Endothelial cell of umbilical vein (primary cell): Measurements from ENCODE around the gene CACNA1E. TPM values are rescaled to one million over a fixed set of nuclear protein-coding genes. Genes with fewer than 3 reads are reported as not detected.

ENCODE experiments used
- BruUV-seq: library from RNA; stranded (reverse); fragments of 400-500 nt; replicated peaks from 2 replicates; lab custom pipeline; 2021; lab: Mats Ljungman, UMichigan
- CTCF ChIA-PET: fragments of 300-600, 350-600 bp; sonication (Branson Sonifier 250); formaldehyde crosslinking; loops from one replicate; lab custom pipeline; 2021; ENCODE audit warnings: antibody characterized with exemption, inconsistent platforms; lab: Charles Lee
- POLR2A ChIA-PET: fragments of 300-600, 350-600 bp; sonication (Branson Sonifier 250); formaldehyde crosslinking; loops from one replicate; lab custom pipeline; 2021; ENCODE audit warnings: antibody characterized with exemption, inconsistent platforms; lab: Charles Lee
- DNase-seq: peaks from one replicate; pipeline ENCODE4 v3.0.0-alpha.2; 2011; ENCODE audit warnings: low read depth, low spot score
- FAIRE-seq: peaks from 2 replicates; lab custom pipeline; 2011; peaks lifted over from hg19 to GRCh38; lab: Jason Lieb, UNC
- H2AFZ ChIP-seq: 2 replicates; pipeline ENCODE4 v1.6.0; 2012; ENCODE audit warnings: low read depth, low read length, control low read depth, inconsistent platforms
- H3K27ac ChIP-seq: 2 replicates; pipeline ENCODE4 v1.5.1; 2011; ENCODE audit warnings: low read depth, mild to moderate bottlenecking, control low read depth, low read length, moderate library complexity; ENCODE audit not compliant: insufficient read depth
- H3K27me3 ChIP-seq, 2 experiments: 2 replicates each; pipeline versions ENCODE4 v1.6.0 to v1.6.1; 2011; ENCODE audit warnings: low read length in 2 of 2, mixed read lengths in 1 of 2; ENCODE audit not compliant: control insufficient read depth in 2 of 2, insufficient read depth in 2 of 2
- H3K36me3 ChIP-seq, 2 experiments: 2 replicates in 1 of 2; 3 replicates in 1 of 2; pipeline ENCODE4 v1.5.1; 2011; ENCODE audit warnings: low read length in 2 of 2, mild to moderate bottlenecking in 1 of 2, moderate library complexity in 1 of 2; ENCODE audit not compliant: control insufficient read depth in 2 of 2, insufficient read depth in 2 of 2; ENCODE audit errors: extremely low read depth in 1 of 2
- H3K4me1 ChIP-seq: 3 replicates; pipeline ENCODE4 v1.5.1; 2011; ENCODE audit warnings: mild to moderate bottlenecking, low read length; ENCODE audit not compliant: control insufficient read depth, insufficient read depth; ENCODE audit errors: extremely low read depth
- H3K4me2 ChIP-seq: 2 replicates; pipeline ENCODE4 v1.6.1; 2011; ENCODE audit warnings: low read length, control low read depth, mixed read lengths; ENCODE audit not compliant: insufficient read depth
- H3K4me3 ChIP-seq, 3 experiments: fragments of 200-600 bp in 1 of 3; sonication (generic), shearing (Covaris generic) in 1 of 3; replicated peaks in 1 of 3; 2 replicates each; pipeline ENCODE4 v1.5.1; 2011 to 2016; ENCODE audit warnings: control low read depth in 3 of 3, low read length in 3 of 3, mild to moderate bottlenecking in 2 of 3, inconsistent platforms in 1 of 3, low read depth in 1 of 3, moderate library complexity in 1 of 3; ENCODE audit not compliant: insufficient read depth in 1 of 3
- H3K79me2 ChIP-seq: 2 replicates; pipeline ENCODE4 v1.6.0; 2012; ENCODE audit warnings: low read length, inconsistent platforms; ENCODE audit not compliant: control insufficient read depth, insufficient read depth
- H3K9ac ChIP-seq: replicated peaks from 2 replicates; pipeline ENCODE3; 2011; ENCODE audit warnings: low read length, control low read depth; ENCODE audit not compliant: insufficient read depth; ENCODE audit errors: extremely low read depth
- H3K9me1 ChIP-seq: replicated peaks from 3 replicates; pipeline ENCODE4 v1.6.0; 2011; ENCODE audit warnings: mild to moderate bottlenecking, low read length; ENCODE audit not compliant: control insufficient read depth, insufficient read depth; ENCODE audit errors: extremely low read depth
- H3K9me3 ChIP-seq: replicated peaks from 2 replicates; pipeline ENCODE4 v1.5.1; 2012; ENCODE audit warnings: low read length, inconsistent platforms; ENCODE audit not compliant: control insufficient read depth, insufficient read depth
- H4K20me1 ChIP-seq: replicated peaks from 2 replicates; pipeline ENCODE3; 2011; ENCODE audit warnings: mild to moderate bottlenecking, low read length; ENCODE audit not compliant: control insufficient read depth, insufficient read depth; ENCODE audit errors: extremely low read depth
- EZH2 ChIP-seq: IDR thresholded peaks from 2 replicates; pipeline ENCODE4 v1.6.1; 2012; ENCODE audit warnings: borderline replicate concordance, low read depth, mild to moderate bottlenecking, moderate library complexity, low read length, inconsistent platforms; ENCODE audit not compliant: severe bottlenecking
- FOS ChIP-seq: IDR thresholded peaks from 2 replicates; pipeline ENCODE4 v1.6.1; 2011; ENCODE audit warnings: mild to moderate bottlenecking, low read length, moderate library complexity, borderline replicate concordance; ENCODE audit not compliant: insufficient read depth
- GATA2 ChIP-seq: IDR thresholded peaks from 2 replicates; pipeline ENCODE4 v1.7.0; 2011; ENCODE audit warnings: low read depth, mild to moderate bottlenecking, moderate library complexity, mixed read lengths, low read length; ENCODE audit not compliant: insufficient read length, insufficient read depth
- JUN ChIP-seq: IDR thresholded peaks from 2 replicates; pipeline ENCODE4 v1.6.1; 2011; ENCODE audit warnings: borderline replicate concordance, low read depth; ENCODE audit not compliant: insufficient read length, insufficient read depth
- MYC ChIP-seq: IDR thresholded peaks from one replicate; pipeline ENCODE4 v1.6.1; 2011; ENCODE audit warnings: mild to moderate bottlenecking, low read depth, low read length
- POLR2A ChIP-seq: IDR thresholded peaks from 2 replicates; pipeline ENCODE4 v1.6.1; 2012; ENCODE audit warnings: low read depth, mild to moderate bottlenecking, control low read depth, low read length
- POLR2AphosphoS5 ChIP-seq: IDR thresholded peaks from 2 replicates; pipeline ENCODE4 v1.6.1; 2012; ENCODE audit warnings: low read depth, mild to moderate bottlenecking, control low read depth, low read length, moderate library complexity; ENCODE audit not compliant: insufficient read depth
- dilution Hi-C: fragments of 300-500 bp; cut with MboI; formaldehyde crosslinking; loops from one replicate; pipeline ENCODE4 v1.15.0; 2019; ENCODE audit warnings: low sequenced_read_pairs; ENCODE audit not compliant: extremely low pct_ligation_motif_present
- intact Hi-C: fragments of 100-400 bp; cut with micrococcal nuclease; formaldehyde crosslinking; loops from one replicate; pipeline ENCODE4 v1.10.0; 2022
- polyA plus RNA-seq, 4 experiments: library from polyadenylated mRNA; depleted of rRNA in 3 of 4; stranded (reverse) in 3 of 4; unstranded in 1 of 4; fragments of >200 nt; gene quantifications; 2 replicates each; pipeline versions ENCODE4 v1.2.1 to v1.2.3, GENCODE V29; 2011 to 2012; ENCODE audit warnings: missing spikeins in 1 of 4
- total RNA-seq: library from RNA; stranded (reverse); gene quantifications from 2 replicates; pipeline ENCODE4 v1.2.3, GENCODE V29; 2021
- TF ChIP-seq, protein P1 (sequence below), 2 donors: IDR thresholded peaks; 1 replicate in 1 of 2; 2 replicates in 1 of 2; pipeline ENCODE4 v1.5.1; 2011; ENCODE audit warnings: low read length in 2 of 2, mild to moderate bottlenecking in 2 of 2, moderate library complexity in 2 of 2, control low read depth in 1 of 2, inconsistent platforms in 1 of 2, low read depth in 1 of 2; ENCODE audit not compliant: insufficient read depth in 1 of 2; ENCODE audit errors: extremely low read depth in 1 of 2
- TF ChIP-seq, protein P2 (sequence below): IDR thresholded peaks from 2 replicates; pipeline ENCODE4 v1.6.1; 2011; ENCODE audit not compliant: insufficient read depth, insufficient read length

The CACNA1E gene
- total and polyA plus RNA-seq, 2 donors (not counting 3 experiments of a cell fraction or from before 2014, with no cell fraction given), result not detected

DNA sequence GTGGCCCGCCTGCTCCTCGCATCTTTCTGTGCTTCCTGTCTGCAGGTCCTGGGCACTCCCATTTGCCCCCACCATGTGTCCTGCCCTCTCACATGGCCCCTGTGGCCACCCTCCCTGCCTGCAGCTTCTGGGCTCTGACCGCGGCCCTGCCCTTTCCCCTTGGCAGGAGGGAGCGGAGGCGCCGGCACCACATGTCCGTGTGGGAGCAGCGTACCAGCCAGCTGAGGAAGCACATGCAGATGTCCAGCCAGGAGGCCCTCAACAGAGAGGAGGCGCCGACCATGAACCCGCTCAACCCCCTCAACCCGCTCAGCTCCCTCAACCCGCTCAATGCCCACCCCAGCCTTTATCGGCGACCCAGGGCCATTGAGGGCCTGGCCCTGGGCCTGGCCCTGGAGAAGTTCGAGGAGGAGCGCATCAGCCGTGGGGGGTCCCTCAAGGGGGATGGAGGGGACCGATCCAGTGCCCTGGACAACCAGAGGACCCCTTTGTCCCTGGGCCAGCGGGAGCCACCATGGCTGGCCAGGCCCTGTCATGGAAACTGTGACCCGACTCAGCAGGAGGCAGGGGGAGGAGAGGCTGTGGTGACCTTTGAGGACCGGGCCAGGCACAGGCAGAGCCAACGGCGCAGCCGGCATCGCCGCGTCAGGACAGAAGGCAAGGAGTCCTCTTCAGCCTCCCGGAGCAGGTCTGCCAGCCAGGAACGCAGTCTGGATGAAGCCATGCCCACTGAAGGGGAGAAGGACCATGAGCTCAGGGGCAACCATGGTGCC lies 249.1 kb downstream of the CACNA1E start:
- peaks cover 2% of the 10 kb centered on the region for H3K9me3 ChIP-seq
- no peaks in the 10 kb centered on the region for H3K4me1 ChIP-seq
- no peaks in the 10 kb centered on the region for H4K20me1 ChIP-seq
- no peaks in the 10 kb centered on the region for H3K79me2 ChIP-seq
- no TSS peak for BruUV-seq
- FAIRE-seq (no peak), DNase-seq (no peak)
- CTCF ChIA-PET, result no interaction called here
- H2AFZ ChIP-seq, result no peak overlapping the region
- TF ChIP-seq MYC (no peak), POLR2A (no peak), POLR2AphosphoS5 (no peak), GATA2 (no peak), FOS (no peak), EZH2 (no peak), JUN (no peak)
- TF ChIP-seq, protein P1, sequence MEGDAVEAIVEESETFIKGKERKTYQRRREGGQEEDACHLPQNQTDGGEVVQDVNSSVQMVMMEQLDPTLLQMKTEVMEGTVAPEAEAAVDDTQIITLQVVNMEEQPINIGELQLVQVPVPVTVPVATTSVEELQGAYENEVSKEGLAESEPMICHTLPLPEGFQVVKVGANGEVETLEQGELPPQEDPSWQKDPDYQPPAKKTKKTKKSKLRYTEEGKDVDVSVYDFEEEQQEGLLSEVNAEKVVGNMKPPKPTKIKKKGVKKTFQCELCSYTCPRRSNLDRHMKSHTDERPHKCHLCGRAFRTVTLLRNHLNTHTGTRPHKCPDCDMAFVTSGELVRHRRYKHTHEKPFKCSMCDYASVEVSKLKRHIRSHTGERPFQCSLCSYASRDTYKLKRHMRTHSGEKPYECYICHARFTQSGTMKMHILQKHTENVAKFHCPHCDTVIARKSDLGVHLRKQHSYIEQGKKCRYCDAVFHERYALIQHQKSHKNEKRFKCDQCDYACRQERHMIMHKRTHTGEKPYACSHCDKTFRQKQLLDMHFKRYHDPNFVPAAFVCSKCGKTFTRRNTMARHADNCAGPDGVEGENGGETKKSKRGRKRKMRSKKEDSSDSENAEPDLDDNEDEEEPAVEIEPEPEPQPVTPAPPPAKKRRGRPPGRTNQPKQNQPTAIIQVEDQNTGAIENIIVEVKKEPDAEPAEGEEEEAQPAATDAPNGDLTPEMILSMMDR (IDR thresholded peaks at IDR 0.05; ENCODE audit: extremely low read depth in 1 of 2, insufficient read depth in 1 of 2, low read depth in 1 of 2, low read length in 2 of 2), result no peak
- TF ChIP-seq, protein P2, sequence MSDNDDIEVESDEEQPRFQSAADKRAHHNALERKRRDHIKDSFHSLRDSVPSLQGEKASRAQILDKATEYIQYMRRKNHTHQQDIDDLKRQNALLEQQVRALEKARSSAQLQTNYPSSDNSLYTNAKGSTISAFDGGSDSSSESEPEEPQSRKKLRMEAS, result no peak
- no peaks in the 10 kb centered on the region for H3K9me1 ChIP-seq
- POLR2A ChIA-PET, result no interaction called here
- dilution Hi-C loops, result no loop called here
- H3K27ac ChIP-seq, result no peak overlapping the region
- H3K9ac ChIP-seq, result no peak overlapping the region
- no peaks in the 10 kb centered on the region for H3K27me3 ChIP-seq
- intact Hi-C loops, result no loop called here
- no peaks in the 10 kb centered on the region for H3K36me3 ChIP-seq
- H3K4me2 ChIP-seq, result no peak overlapping the region
- H3K4me3 ChIP-seq, result no peak overlapping the region
